Testis (tissue), 2 donors: ENCODE measurements around the gene ESR1.

ENCODE experiments used
- POLR2A ChIP-seq: fragments of 450-650 bp; IDR thresholded peaks from one replicate; pipeline ENCODE4 v1.6.1; 2017; ENCODE audit warnings: antibody characterized with exemption, mild to moderate bottlenecking, moderate library complexity
- TF ChIP-seq, protein P1 (sequence below), 3 experiments: fragments of 450-650 bp in 2 of 3; fragments of 200-600 bp in 1 of 3; sonication (generic) in 1 of 3; IDR thresholded peaks; one replicate each; pipeline ENCODE4 v1.5.1; 2016 to 2019; ENCODE audit warnings: antibody characterized with exemption in 3 of 3, mild to moderate bottlenecking in 2 of 3, moderate library complexity in 1 of 3

- TF ChIP-seq, protein P1, sequence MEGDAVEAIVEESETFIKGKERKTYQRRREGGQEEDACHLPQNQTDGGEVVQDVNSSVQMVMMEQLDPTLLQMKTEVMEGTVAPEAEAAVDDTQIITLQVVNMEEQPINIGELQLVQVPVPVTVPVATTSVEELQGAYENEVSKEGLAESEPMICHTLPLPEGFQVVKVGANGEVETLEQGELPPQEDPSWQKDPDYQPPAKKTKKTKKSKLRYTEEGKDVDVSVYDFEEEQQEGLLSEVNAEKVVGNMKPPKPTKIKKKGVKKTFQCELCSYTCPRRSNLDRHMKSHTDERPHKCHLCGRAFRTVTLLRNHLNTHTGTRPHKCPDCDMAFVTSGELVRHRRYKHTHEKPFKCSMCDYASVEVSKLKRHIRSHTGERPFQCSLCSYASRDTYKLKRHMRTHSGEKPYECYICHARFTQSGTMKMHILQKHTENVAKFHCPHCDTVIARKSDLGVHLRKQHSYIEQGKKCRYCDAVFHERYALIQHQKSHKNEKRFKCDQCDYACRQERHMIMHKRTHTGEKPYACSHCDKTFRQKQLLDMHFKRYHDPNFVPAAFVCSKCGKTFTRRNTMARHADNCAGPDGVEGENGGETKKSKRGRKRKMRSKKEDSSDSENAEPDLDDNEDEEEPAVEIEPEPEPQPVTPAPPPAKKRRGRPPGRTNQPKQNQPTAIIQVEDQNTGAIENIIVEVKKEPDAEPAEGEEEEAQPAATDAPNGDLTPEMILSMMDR (IDR thresholded peaks at IDR 0.05) = no peak
- no peak for TF ChIP-seq POLR2A
These were observed 77.8 kb downstream of the ESR1 start for GRCh38 chr6:151885234-151885633.
